Measurements from ENCODE around the gene SLC35G6.

SLC35G6 gene

DNA sequence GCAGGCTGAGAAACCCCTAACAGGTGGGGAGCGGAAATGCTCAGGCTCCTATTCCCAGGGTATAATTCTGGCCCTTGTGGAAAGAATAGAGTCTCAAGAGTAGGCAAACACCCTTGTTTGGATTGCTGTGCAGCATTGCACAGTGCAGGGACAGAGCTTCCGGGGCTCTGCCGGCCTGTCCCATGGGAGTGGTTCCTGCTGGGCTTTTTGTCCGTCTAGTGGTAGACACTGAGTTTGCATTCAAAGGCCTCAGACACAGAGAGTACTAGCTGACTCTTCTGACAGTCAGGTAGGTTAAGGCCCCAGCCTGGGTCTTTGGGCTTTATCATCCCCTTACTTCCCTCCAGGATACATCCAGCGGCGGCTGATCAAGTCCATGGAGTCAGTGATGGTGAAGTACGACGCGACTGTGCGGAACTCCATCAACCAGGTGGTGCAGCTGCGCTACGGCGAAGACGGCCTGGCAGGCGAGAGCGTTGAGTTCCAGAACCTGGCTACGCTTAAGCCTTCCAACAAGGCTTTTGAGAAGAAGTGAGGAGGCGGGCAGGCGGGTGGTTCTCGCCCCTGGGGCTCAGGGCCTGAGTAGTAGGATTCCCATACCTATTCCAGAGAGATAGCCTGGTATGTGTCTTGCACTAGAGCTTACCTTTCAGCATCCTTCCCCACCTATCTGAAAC lies 21.1 kb downstream of the SLC35G6 start:
- ChIA-PET CTCF (interaction anchor here (0.9 kb wide), 1 partner anchor 58 kb away, joined by 3 read pairs; no protein-coding TSS in a partner anchor), POLR2A (ENCODE audit: low non-redundant PET) (no interaction called here)
- H3K27ac ChIP-seq: no peak overlapping the region

GRCh38 chr17:7502987-7503386 lies 21.7 kb downstream of the SLC35G6 start:
- TF ChIP-seq, protein P1, sequence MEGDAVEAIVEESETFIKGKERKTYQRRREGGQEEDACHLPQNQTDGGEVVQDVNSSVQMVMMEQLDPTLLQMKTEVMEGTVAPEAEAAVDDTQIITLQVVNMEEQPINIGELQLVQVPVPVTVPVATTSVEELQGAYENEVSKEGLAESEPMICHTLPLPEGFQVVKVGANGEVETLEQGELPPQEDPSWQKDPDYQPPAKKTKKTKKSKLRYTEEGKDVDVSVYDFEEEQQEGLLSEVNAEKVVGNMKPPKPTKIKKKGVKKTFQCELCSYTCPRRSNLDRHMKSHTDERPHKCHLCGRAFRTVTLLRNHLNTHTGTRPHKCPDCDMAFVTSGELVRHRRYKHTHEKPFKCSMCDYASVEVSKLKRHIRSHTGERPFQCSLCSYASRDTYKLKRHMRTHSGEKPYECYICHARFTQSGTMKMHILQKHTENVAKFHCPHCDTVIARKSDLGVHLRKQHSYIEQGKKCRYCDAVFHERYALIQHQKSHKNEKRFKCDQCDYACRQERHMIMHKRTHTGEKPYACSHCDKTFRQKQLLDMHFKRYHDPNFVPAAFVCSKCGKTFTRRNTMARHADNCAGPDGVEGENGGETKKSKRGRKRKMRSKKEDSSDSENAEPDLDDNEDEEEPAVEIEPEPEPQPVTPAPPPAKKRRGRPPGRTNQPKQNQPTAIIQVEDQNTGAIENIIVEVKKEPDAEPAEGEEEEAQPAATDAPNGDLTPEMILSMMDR (conservative IDR thresholded peaks at IDR 0.05; ENCODE audit: low read depth): 0 out of 2 replicates have a peak, but pooled peaks have one; percentile 11
- POLR2A ChIA-PET (ENCODE audit: low non-redundant PET): no interaction called here
- no peak for DNase-seq (ENCODE audit: low spot score)
- CTCF ChIA-PET: no interaction called here
- H3K27ac ChIP-seq: peak overlapping the region; percentile 15; the same call in 1 of the 2 replicates

More for the DNA sequence above, 21.1 kb downstream of the SLC35G6 start:
- TF ChIP-seq, protein P1 (conservative IDR thresholded peaks at IDR 0.05; ENCODE audit: low read depth): no peak
- DNase-seq (ENCODE audit: low spot score): no peak

DNA sequence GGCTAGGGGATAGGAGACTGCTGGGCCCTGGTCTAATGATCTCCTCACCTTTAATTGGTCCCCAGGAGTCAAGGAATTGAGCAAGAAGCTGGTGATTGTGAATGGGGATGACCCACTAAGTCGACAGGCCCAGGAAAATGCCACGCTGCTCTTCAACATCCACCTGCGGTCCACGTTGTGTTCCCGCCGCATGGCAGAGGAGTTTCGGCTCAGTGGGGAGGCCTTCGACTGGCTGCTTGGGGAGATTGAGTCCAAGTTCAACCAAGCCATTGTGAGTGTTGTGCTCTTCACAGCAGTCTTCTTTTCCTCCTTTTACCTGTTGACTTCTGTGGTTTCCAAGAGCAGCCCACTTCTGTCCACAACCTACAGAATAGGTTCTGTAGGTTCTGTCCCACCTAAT lies 22.3 kb downstream of the SLC35G6 start:
- POLR2A ChIA-PET (ENCODE audit: low non-redundant PET): interaction anchor here (0.6 kb wide), 1 partner anchor 63 kb away, joined by 3 read pairs; no protein-coding TSS in a partner anchor
- CTCF ChIA-PET: interaction anchor here (0.6 to 0.9 kb wide), 2 partner anchors 8 to 18 kb away, joined by 3 to 4 read pairs; no protein-coding TSS in a partner anchor

DNA sequence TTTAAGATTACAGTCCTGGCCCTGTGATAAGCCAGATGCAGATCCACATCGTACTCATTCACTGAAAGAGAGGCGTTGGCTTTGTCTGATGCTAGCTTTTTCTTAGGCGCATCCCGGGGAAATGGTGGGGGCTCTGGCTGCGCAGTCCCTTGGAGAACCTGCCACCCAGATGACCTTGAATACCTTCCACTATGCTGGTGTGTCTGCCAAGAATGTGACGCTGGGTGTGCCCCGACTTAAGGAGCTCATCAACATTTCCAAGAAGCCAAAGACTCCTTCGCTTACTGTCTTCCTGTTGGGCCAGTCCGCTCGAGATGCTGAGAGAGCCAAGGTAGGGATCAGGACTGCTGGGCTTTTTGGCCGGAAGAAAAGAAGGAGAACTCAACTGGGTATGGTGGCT lies 26.9 kb downstream of the SLC35G6 start:
- POLR2A ChIA-PET (ENCODE audit: low non-redundant PET): interaction anchor here (0.6 kb wide), 2 partner anchors 19 to 46 kb away, joined by 3 to 4 read pairs; no protein-coding TSS in a partner anchor
- no peak for DNase-seq (ENCODE audit: low spot score)
- TF ChIP-seq, protein P1 (conservative IDR thresholded peaks at IDR 0.05; ENCODE audit: low read depth): no peak

More for the DNA sequence above, 22.3 kb downstream of the SLC35G6 start:
- peak overlapping the region; percentile 15; the same call in 1 of the 2 replicates for H3K27ac ChIP-seq
- TF ChIP-seq, protein P1 (conservative IDR thresholded peaks at IDR 0.05; ENCODE audit: low read depth): no peak
- DNase-seq (ENCODE audit: low spot score): no peak

GRCh38 chr17:7508846-7509245 lies 27.6 kb downstream of the SLC35G6 start:
- ChIA-PET POLR2A (ENCODE audit: low non-redundant PET) (no interaction called here), CTCF (interaction anchor here (1.5 kb wide), 1 partner anchor 72 kb away, joined by 3 read pairs; no protein-coding TSS in a partner anchor)
- no peak for DNase-seq (ENCODE audit: low spot score)
- 0 out of 2 replicates have a peak overlapping the region, but pooled peaks have one; percentile 35 for H3K27ac ChIP-seq
- TF ChIP-seq, protein P1 (conservative IDR thresholded peaks at IDR 0.05; ENCODE audit: low read depth): no peak

More for the DNA sequence above, 26.9 kb downstream of the SLC35G6 start:
- no peak overlapping the region for H3K27ac ChIP-seq
- CTCF ChIA-PET: interaction anchor here (0.7 to 1.5 kb wide), 3 partner anchors 52 to 549 kb away, joined by 3 to 8 read pairs (median 3); no protein-coding TSS in a partner anchor

GRCh38 chr17:7509937-7510336 lies 28.7 kb downstream of the SLC35G6 start:
- H3K27ac ChIP-seq: peak overlapping the region; percentile 35
- ChIA-PET POLR2A (ENCODE audit: low non-redundant PET) (no interaction called here), CTCF (interaction anchor here (1.5 kb wide), 1 partner anchor 73 kb away, joined by 3 read pairs; no protein-coding TSS in a partner anchor)
- TF ChIP-seq, protein P1 (conservative IDR thresholded peaks at IDR 0.05; ENCODE audit: low read depth): no peak
- DNase-seq (ENCODE audit: low spot score): no peak
